WTC11 (cell line): ENCODE results near the gene SERPIND1. TPM values are rescaled to one million over a fixed set of nuclear protein-coding genes. Genes with fewer than 3 reads are reported as not detected.

Experiments
- ATAC-seq: fragments of 200-7000 bp; cut with Tn5 transposase; 2 replicates; pipeline ENCODE4 v1.10.0; 2021; ENCODE audit warnings: mild to moderate bottlenecking, moderate library complexity
- CTCF ChIA-PET: fragments of 300-600 bp; sonication (Branson Sonifier 250); formaldehyde crosslinking; loops from one replicate; lab custom pipeline; 2021; ENCODE audit warnings: antibody characterized with exemption; lab: Charles Lee
- POLR2A ChIA-PET: fragments of 350-600 bp; sonication (Branson Sonifier 250); formaldehyde crosslinking; loops from one replicate; lab custom pipeline; 2021; ENCODE audit warnings: antibody characterized with exemption; lab: Charles Lee
- DNase-seq: peaks from one replicate; pipeline ENCODE4 v3.0.0; 2021; ENCODE audit warnings: low spot score
- H3K27ac Mint-ChIP-seq: 2 replicates; pipeline ENCODE4 v1.8.0; 2021; ENCODE audit warnings: mixed read lengths
- H3K27me3 Mint-ChIP-seq: 2 replicates; pipeline ENCODE4 v1.8.0; 2021; ENCODE audit warnings: low read depth, mild to moderate bottlenecking, moderate library complexity, mixed read lengths
- H3K36me3 Mint-ChIP-seq: 2 replicates; pipeline ENCODE4 v1.8.0; 2021; ENCODE audit warnings: mixed read lengths
- H3K4me1 Mint-ChIP-seq: 2 replicates; pipeline ENCODE4 v1.8.0; 2022; ENCODE audit warnings: mixed read lengths
- H3K4me3 Mint-ChIP-seq: 2 replicates; pipeline ENCODE4 v1.8.0; 2021; ENCODE audit warnings: mild to moderate bottlenecking, moderate library complexity, mixed read lengths
- H3K9me3 Mint-ChIP-seq: 2 replicates; pipeline ENCODE4 v1.8.0; 2021; ENCODE audit warnings: mixed read lengths
- EMX1 ChIP-seq: fragments of 250-450 bp; sonication (Bioruptor Pico); IDR thresholded peaks from 2 replicates; pipeline ENCODE4 v1.8.0; 2021; ENCODE audit warnings: mild to moderate bottlenecking
- ESRRA ChIP-seq: sonication (generic); formaldehyde crosslinking; IDR thresholded peaks from 2 replicates; pipeline ENCODE4 v1.8.1; 2022; ENCODE audit warnings: mild to moderate bottlenecking, missing genetic modification reagents, borderline replicate concordance
- FOXJ3 ChIP-seq: sonication (generic); formaldehyde crosslinking; IDR thresholded peaks from 2 replicates; pipeline ENCODE4 v1.9.0; 2021; ENCODE audit warnings: missing genetic modification reagents, mild to moderate bottlenecking, borderline replicate concordance
- FOXK1 ChIP-seq: sonication (generic); formaldehyde crosslinking; IDR thresholded peaks from 2 replicates; pipeline ENCODE4 v1.8.0; 2022; ENCODE audit warnings: mild to moderate bottlenecking, moderate library complexity, missing genetic modification reagents
- GRHL2 ChIP-seq: fragments of 250-450 bp; sonication (Bioruptor Pico); IDR thresholded peaks from 2 replicates; pipeline ENCODE4 v1.8.0; 2022; ENCODE audit warnings: mild to moderate bottlenecking, moderate library complexity; ENCODE audit not compliant: insufficient replicate concordance, severe bottlenecking
- HMGA2 ChIP-seq: fragments of 250-450 bp; sonication (Bioruptor Pico); IDR thresholded peaks from 2 replicates; pipeline ENCODE4 v1.4.0; 2021; ENCODE audit warnings: mild to moderate bottlenecking, moderate library complexity
- MXD4 ChIP-seq: fragments of 250-450 bp; sonication (Bioruptor Pico); IDR thresholded peaks from 2 replicates; pipeline ENCODE4 v1.8.0; 2021; ENCODE audit warnings: mild to moderate bottlenecking, moderate library complexity, borderline replicate concordance
- NFATC4 ChIP-seq: fragments of 250-450 bp; sonication (Bioruptor Pico); IDR thresholded peaks from 2 replicates; pipeline ENCODE4 v1.9.0; 2021; ENCODE audit warnings: mild to moderate bottlenecking
- NFE2L1 ChIP-seq: sonication (generic); formaldehyde crosslinking; IDR thresholded peaks from 2 replicates; pipeline ENCODE4 v1.8.1; 2023; ENCODE audit warnings: missing genetic modification reagents
- NR1H2 ChIP-seq: sonication (generic); formaldehyde crosslinking; IDR thresholded peaks from 2 replicates; pipeline ENCODE4 v1.9.0; 2021; ENCODE audit warnings: mild to moderate bottlenecking, moderate library complexity, missing genetic modification reagents
- OVOL2 ChIP-seq: fragments of 250-450 bp; sonication (Bioruptor Pico); IDR thresholded peaks from 2 replicates; pipeline ENCODE4 v1.9.0; 2021; ENCODE audit warnings: mild to moderate bottlenecking, borderline replicate concordance
- SOX15 ChIP-seq: fragments of 250-450 bp; sonication (Bioruptor Pico); IDR thresholded peaks from 2 replicates; pipeline ENCODE4 v1.9.0; 2021; ENCODE audit warnings: mild to moderate bottlenecking
- SP1 ChIP-seq: sonication (generic); formaldehyde crosslinking; conservative IDR thresholded peaks from 2 replicates; pipeline ENCODE4 v1.8.1; 2022; ENCODE audit warnings: missing genetic modification reagents
- ZNF121 ChIP-seq: sonication (generic); formaldehyde crosslinking; IDR thresholded peaks from 2 replicates; pipeline ENCODE4 v1.8.0; 2023; ENCODE audit warnings: missing genetic modification reagents
- ZNF138 ChIP-seq: sonication (generic); formaldehyde crosslinking; conservative IDR thresholded peaks from 2 replicates; pipeline ENCODE4 v1.8.1; 2022; ENCODE audit warnings: mild to moderate bottlenecking, moderate library complexity, missing genetic modification reagents
- ZNF232 ChIP-seq: sonication (generic); formaldehyde crosslinking; IDR thresholded peaks from 2 replicates; pipeline ENCODE4 v1.8.0; 2022; ENCODE audit warnings: mild to moderate bottlenecking, missing genetic modification reagents
- ZNF317 ChIP-seq: sonication (generic); formaldehyde crosslinking; IDR thresholded peaks from 2 replicates; pipeline ENCODE4 v1.8.1; 2023; ENCODE audit warnings: low read depth, mild to moderate bottlenecking, moderate library complexity, missing genetic modification reagents, borderline replicate concordance
- ZNF396 ChIP-seq: fragments of 250-450 bp; sonication (Bioruptor Pico); IDR thresholded peaks from 2 replicates; pipeline ENCODE4 v1.8.0; 2021; ENCODE audit warnings: mild to moderate bottlenecking, moderate library complexity, borderline replicate concordance
- ZNF423 ChIP-seq: fragments of 250-450 bp; sonication (Bioruptor Pico); IDR thresholded peaks from 2 replicates; pipeline ENCODE4 v2.1.2; 2022; ENCODE audit warnings: mild to moderate bottlenecking, moderate library complexity
- total RNA-seq: library from RNA; stranded (reverse); gene quantifications from 3 replicates; pipeline ENCODE4 v1.2.3, GENCODE V29; 2021
- TF ChIP-seq, protein P1 (sequence below): sonication (generic); formaldehyde crosslinking; IDR thresholded peaks from 2 replicates; pipeline ENCODE4 v1.8.0; 2022; ENCODE audit warnings: missing genetic modification reagents
- TF ChIP-seq, protein P2 (sequence below): fragments of 250-450 bp; sonication (Bioruptor Pico); IDR thresholded peaks from 2 replicates; pipeline ENCODE4 v1.9.0; 2021; ENCODE audit warnings: mild to moderate bottlenecking
- TF ChIP-seq, protein P3 (sequence below): sonication (generic); formaldehyde crosslinking; IDR thresholded peaks from 2 replicates; pipeline ENCODE4 v1.8.1; 2022; ENCODE audit warnings: missing genetic modification reagents, borderline replicate concordance
- TF ChIP-seq, protein P4 (sequence below): fragments of 250-450 bp; sonication (Bioruptor Pico); IDR thresholded peaks from 2 replicates; pipeline ENCODE4 v1.9.0; 2021; ENCODE audit warnings: moderate library complexity, mild to moderate bottlenecking, inconsistent platforms, borderline replicate concordance
- TF ChIP-seq, protein P5 (sequence below): sonication (generic); formaldehyde crosslinking; IDR thresholded peaks from 2 replicates; pipeline ENCODE4 v1.8.0; 2023; ENCODE audit warnings: mild to moderate bottlenecking, missing genetic modification reagents

The SERPIND1 gene
- total RNA-seq, 1 experiment from 2014 or later, result 0.22 TPM

DNA sequence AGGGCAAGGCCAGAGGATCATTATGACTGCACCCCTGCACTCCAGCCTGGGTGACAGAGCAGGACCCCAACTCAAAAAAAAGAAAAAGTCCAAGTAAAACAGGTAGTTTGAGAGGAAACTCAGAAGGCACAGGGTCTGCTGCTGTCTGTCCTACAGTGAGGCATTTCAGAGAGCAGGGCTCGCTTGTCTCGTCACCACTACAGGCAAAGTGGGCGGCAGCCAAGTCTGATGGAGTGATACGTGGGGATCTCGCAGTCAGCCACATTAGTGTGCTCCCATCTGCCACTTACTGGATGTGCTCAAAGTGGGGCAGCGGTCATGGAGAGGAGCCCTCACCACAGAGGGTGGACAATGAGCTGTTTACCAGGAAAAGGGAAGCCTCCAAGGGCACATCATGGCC is 42.6 kb downstream of the SERPIND1 start:
- ATAC-seq (no peak), DNase-seq (no peak)
- no peak overlapping the region; the same call in 1 of the 2 replicates for H3K27ac Mint-ChIP-seq
- H3K4me3 Mint-ChIP-seq, result no peak overlapping the region
- H3K36me3 Mint-ChIP-seq, result peaks cover 14% of the 10 kb centered on the region
- POLR2A ChIA-PET, result no interaction called here
- no peaks in the 10 kb centered on the region for H3K9me3 Mint-ChIP-seq
- CTCF ChIA-PET, result interaction anchor here (2.0 kb wide), 1 partner anchor 69 kb away, joined by 7 read pairs; no protein-coding TSS in a partner anchor
- TF ChIP-seq ZNF396 (CRISPR knock-in tag), result no peak
- no peak for TF ChIP-seq ESRRA
- no peak for TF ChIP-seq ZNF138 (CRISPR knock-in tag)
- TF ChIP-seq, protein P1, sequence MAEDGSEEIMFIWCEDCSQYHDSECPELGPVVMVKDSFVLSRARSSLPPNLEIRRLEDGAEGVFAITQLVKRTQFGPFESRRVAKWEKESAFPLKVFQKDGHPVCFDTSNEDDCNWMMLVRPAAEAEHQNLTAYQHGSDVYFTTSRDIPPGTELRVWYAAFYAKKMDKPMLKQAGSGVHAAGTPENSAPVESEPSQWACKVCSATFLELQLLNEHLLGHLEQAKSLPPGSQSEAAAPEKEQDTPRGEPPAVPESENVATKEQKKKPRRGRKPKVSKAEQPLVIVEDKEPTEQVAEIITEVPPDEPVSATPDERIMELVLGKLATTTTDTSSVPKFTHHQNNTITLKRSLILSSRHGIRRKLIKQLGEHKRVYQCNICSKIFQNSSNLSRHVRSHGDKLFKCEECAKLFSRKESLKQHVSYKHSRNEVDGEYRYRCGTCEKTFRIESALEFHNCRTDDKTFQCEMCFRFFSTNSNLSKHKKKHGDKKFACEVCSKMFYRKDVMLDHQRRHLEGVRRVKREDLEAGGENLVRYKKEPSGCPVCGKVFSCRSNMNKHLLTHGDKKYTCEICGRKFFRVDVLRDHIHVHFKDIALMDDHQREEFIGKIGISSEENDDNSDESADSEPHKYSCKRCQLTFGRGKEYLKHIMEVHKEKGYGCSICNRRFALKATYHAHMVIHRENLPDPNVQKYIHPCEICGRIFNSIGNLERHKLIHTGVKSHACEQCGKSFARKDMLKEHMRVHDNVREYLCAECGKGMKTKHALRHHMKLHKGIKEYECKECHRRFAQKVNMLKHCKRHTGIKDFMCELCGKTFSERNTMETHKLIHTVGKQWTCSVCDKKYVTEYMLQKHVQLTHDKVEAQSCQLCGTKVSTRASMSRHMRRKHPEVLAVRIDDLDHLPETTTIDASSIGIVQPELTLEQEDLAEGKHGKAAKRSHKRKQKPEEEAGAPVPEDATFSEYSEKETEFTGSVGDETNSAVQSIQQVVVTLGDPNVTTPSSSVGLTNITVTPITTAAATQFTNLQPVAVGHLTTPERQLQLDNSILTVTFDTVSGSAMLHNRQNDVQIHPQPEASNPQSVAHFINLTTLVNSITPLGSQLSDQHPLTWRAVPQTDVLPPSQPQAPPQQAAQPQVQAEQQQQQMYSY (CRISPR knock-in tag), result no peak
- TF ChIP-seq, protein P2, sequence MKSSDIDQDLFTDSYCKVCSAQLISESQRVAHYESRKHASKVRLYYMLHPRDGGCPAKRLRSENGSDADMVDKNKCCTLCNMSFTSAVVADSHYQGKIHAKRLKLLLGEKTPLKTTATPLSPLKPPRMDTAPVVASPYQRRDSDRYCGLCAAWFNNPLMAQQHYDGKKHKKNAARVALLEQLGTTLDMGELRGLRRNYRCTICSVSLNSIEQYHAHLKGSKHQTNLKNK (CRISPR knock-in tag), result no peak
- no peak for TF ChIP-seq SP1 (CRISPR knock-in tag)
- TF ChIP-seq MXD4 (CRISPR knock-in tag), result no peak
- no peak for TF ChIP-seq FOXK1 (CRISPR knock-in tag)
- TF ChIP-seq SOX15 (CRISPR knock-in tag), result no peak
- TF ChIP-seq, protein P3, sequence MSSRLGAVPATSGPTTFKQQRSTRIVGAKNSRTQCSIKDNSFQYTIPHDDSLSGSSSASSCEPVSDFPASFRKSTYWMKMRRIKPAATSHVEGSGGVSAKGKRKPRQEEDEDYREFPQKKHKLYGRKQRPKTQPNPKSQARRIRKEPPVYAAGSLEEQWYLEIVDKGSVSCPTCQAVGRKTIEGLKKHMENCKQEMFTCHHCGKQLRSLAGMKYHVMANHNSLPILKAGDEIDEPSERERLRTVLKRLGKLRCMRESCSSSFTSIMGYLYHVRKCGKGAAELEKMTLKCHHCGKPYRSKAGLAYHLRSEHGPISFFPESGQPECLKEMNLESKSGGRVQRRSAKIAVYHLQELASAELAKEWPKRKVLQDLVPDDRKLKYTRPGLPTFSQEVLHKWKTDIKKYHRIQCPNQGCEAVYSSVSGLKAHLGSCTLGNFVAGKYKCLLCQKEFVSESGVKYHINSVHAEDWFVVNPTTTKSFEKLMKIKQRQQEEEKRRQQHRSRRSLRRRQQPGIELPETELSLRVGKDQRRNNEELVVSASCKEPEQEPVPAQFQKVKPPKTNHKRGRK, result no peak
- TF ChIP-seq NR1H2 (CRISPR knock-in tag), result no peak
- no peak for TF ChIP-seq ZNF121 (CRISPR knock-in tag)
- H3K4me1 Mint-ChIP-seq, result no peaks in the 10 kb centered on the region
- no peaks in the 10 kb centered on the region for H3K27me3 Mint-ChIP-seq

DNA sequence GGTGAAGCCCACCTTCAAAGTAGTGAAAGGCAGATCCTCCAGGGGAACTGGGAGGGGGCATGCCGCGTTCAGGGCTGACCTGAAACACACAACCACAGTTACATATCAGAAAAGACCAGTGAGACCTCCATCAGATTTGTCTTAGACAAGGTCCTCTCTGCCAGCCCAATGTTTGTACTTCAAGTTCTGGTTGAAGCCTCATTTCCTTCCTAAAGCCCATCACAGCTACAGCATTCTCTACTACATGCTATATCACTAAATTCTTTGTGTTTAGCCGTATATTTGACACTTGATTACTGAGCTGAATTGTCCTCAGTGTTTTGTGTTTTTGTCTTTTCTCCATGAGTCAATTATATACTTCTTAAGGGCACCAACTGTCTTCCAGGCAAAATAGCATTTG is 44.6 kb downstream of the SERPIND1 start:
- H3K4me3 Mint-ChIP-seq, result no peak overlapping the region
- CTCF ChIA-PET, result interaction anchor here (2.0 kb wide), 1 partner anchor 67 kb away, joined by 7 read pairs; no protein-coding TSS in a partner anchor
- TF ChIP-seq ZNF317 (CRISPR knock-in tag) (no peak), ZNF423 (CRISPR knock-in tag) (no peak), FOXJ3 (CRISPR knock-in tag) (no peak), EMX1 (CRISPR knock-in tag) (no peak), GRHL2 (CRISPR knock-in tag) (no peak), NFE2L1 (CRISPR knock-in tag) (no peak), ZNF232 (no peak), OVOL2 (CRISPR knock-in tag) (no peak), HMGA2 (CRISPR knock-in tag) (no peak), NFATC4 (CRISPR knock-in tag) (no peak)
- TF ChIP-seq, protein P4, sequence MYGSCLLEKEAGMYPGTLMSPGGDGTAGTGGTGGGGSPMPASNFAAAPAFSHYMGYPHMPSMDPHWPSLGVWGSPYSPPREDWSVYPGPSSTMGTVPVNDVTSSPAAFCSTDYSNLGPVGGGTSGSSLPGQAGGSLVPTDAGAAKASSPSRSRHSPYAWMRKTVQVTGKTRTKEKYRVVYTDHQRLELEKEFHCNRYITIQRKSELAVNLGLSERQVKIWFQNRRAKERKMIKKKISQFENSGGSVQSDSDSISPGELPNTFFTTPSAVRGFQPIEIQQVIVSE (CRISPR knock-in tag), result no peak
- TF ChIP-seq, protein P1 (CRISPR knock-in tag), result no peak
- TF ChIP-seq, protein P5, sequence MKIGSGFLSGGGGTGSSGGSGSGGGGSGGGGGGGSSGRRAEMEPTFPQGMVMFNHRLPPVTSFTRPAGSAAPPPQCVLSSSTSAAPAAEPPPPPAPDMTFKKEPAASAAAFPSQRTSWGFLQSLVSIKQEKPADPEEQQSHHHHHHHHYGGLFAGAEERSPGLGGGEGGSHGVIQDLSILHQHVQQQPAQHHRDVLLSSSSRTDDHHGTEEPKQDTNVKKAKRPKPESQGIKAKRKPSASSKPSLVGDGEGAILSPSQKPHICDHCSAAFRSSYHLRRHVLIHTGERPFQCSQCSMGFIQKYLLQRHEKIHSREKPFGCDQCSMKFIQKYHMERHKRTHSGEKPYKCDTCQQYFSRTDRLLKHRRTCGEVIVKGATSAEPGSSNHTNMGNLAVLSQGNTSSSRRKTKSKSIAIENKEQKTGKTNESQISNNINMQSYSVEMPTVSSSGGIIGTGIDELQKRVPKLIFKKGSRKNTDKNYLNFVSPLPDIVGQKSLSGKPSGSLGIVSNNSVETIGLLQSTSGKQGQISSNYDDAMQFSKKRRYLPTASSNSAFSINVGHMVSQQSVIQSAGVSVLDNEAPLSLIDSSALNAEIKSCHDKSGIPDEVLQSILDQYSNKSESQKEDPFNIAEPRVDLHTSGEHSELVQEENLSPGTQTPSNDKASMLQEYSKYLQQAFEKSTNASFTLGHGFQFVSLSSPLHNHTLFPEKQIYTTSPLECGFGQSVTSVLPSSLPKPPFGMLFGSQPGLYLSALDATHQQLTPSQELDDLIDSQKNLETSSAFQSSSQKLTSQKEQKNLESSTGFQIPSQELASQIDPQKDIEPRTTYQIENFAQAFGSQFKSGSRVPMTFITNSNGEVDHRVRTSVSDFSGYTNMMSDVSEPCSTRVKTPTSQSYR, result no peak

More for the DNA sequence above, 44.6 kb downstream of the SERPIND1 start:
- peaks cover 3% of the 10 kb centered on the region for H3K36me3 Mint-ChIP-seq
- ATAC-seq (no peak), DNase-seq (no peak)
- POLR2A ChIA-PET, result no interaction called here
- no peaks in the 10 kb centered on the region for H3K4me1 Mint-ChIP-seq
- H3K27me3 Mint-ChIP-seq, result no peaks in the 10 kb centered on the region
- no peaks in the 10 kb centered on the region for H3K9me3 Mint-ChIP-seq
- no peak overlapping the region for H3K27ac Mint-ChIP-seq
